Chondrocyte (in vitro differentiated cells): ENCODE results near the gene STK4. TPM values are rescaled to one million over a fixed set of nuclear protein-coding genes. Genes with fewer than 3 reads are reported as not detected.

Experiments
- DNase-seq: peaks from one replicate; pipeline ENCODE4 v3.0.0; 2021; ENCODE audit warnings: mixed read lengths, low spot score
- H3K27ac Mint-ChIP-seq: one replicate; pipeline ENCODE4 v1.8.0; 2021; ENCODE audit warnings: mild to moderate bottlenecking, moderate library complexity, mixed read lengths; ENCODE audit not compliant: unreplicated experiment
- H3K27me3 Mint-ChIP-seq: 2 replicates; pipeline ENCODE4 v1.8.0; 2021; ENCODE audit warnings: low read depth, mixed read lengths
- H3K36me3 Mint-ChIP-seq: 2 replicates; pipeline ENCODE4 v1.8.0; 2021; ENCODE audit warnings: low read depth, mixed read lengths
- H3K4me1 Mint-ChIP-seq: 2 replicates; pipeline ENCODE4 v1.8.0; 2021; ENCODE audit warnings: low read depth, mild to moderate bottlenecking, mixed read lengths
- H3K4me3 Mint-ChIP-seq: one replicate; pipeline ENCODE4 v1.8.0; 2021; ENCODE audit warnings: mild to moderate bottlenecking, moderate library complexity, mixed read lengths; ENCODE audit not compliant: unreplicated experiment
- H3K9me3 Mint-ChIP-seq: 2 replicates; pipeline ENCODE4 v1.8.0; 2021; ENCODE audit warnings: low read depth, mixed read lengths
- total RNA-seq: library from RNA; stranded (reverse); gene quantifications from 3 replicates; pipeline ENCODE4 v1.2.1, GENCODE V29; 2021
- TF ChIP-seq, protein P1 (sequence below): fragments of 200-600 bp; sonication (generic); IDR thresholded peaks from 2 replicates; pipeline ENCODE4 v1.5.0; 2021; ENCODE audit warnings: antibody characterized with exemption, mild to moderate bottlenecking, moderate library complexity

The STK4 gene
- total RNA-seq, 1 donor from 2014 or later = 23.4 TPM

DNA sequence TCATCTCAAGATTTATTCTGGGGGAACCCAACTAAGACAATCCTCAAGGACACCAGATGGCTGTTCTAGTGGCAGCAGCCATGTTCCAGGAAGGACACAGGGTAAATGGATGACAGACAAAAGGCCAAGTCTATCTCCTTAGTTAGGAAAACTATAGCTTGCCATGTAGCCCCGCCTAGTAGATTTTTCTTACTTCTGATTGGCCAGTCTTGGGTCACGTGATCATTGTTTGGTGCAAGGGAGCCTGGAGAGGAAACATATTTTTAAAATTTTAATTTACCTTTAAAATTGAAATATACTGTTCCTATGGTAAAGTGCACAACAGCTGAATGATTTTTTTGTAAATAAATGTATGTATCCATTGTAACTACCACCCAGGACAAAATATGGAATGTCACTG lies 139.0 kb downstream of the STK4 start:
- DNase-seq = no peak
- no peak overlapping the region for H3K4me3 Mint-ChIP-seq
- peak overlapping the region; percentile 76 for H3K27ac Mint-ChIP-seq
- no peaks in the 10 kb centered on the region for H3K36me3 Mint-ChIP-seq
- no peaks in the 10 kb centered on the region for H3K9me3 Mint-ChIP-seq
- TF ChIP-seq, protein P1, sequence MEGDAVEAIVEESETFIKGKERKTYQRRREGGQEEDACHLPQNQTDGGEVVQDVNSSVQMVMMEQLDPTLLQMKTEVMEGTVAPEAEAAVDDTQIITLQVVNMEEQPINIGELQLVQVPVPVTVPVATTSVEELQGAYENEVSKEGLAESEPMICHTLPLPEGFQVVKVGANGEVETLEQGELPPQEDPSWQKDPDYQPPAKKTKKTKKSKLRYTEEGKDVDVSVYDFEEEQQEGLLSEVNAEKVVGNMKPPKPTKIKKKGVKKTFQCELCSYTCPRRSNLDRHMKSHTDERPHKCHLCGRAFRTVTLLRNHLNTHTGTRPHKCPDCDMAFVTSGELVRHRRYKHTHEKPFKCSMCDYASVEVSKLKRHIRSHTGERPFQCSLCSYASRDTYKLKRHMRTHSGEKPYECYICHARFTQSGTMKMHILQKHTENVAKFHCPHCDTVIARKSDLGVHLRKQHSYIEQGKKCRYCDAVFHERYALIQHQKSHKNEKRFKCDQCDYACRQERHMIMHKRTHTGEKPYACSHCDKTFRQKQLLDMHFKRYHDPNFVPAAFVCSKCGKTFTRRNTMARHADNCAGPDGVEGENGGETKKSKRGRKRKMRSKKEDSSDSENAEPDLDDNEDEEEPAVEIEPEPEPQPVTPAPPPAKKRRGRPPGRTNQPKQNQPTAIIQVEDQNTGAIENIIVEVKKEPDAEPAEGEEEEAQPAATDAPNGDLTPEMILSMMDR = no peak
- peaks cover 17% of the 10 kb centered on the region for H3K4me1 Mint-ChIP-seq
- peaks cover 5% of the 10 kb centered on the region for H3K27me3 Mint-ChIP-seq

DNA sequence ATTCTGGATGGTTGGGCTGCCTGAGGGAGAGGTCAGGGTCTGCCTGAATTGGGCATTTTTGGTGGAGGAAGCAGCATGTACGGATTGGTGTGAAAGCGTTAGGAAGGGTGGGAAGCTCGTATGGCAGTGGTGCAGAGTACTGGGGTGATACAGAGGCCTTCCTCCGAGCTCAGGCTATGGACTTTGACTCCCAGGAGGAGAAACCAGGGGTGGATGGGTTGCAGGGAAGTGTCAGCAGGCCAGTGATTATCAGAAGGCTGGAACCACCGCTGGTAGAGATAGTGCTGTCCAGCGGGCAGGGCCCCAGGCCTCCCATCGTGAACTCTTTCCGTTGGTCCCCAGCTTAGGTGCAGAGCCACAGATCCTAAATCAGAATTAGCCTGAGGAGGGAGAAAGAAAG lies 143.3 kb downstream of the STK4 start:
- TF ChIP-seq, protein P1 = no peak
- Mint-ChIP-seq H3K9me3 (no peaks in the 10 kb centered on the region), H3K4me3 (no peak overlapping the region), H3K27ac (no peak overlapping the region), H3K4me1 (peaks cover 7% of the 10 kb centered on the region), H3K27me3 (peaks cover 9% of the 10 kb centered on the region), H3K36me3 (no peaks in the 10 kb centered on the region)
- DNase-seq = no peak

DNA sequence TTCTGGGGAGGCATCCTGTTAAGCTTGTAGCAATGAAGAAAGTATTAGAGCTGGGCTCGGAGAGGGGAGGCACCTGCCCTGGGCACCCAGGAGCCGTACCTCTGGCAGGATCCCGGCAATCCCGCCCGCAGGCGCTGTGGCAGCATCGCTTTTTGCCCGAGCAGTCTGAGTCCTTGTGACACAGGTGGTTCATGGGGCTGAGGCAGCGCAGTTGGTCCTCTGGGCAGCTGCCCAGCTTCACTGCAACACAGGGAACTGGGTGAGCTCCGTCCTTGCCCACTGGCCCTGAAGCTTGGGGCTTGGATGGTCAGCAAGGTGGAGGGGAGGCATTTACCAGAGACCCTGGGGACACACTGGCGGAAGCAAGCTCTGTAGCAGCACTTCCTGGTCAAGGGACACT lies 144.0 kb downstream of the STK4 start:
- TF ChIP-seq, protein P1 = no peak
- H3K27me3 Mint-ChIP-seq = peaks cover 16% of the 10 kb centered on the region
- no peak overlapping the region for H3K27ac Mint-ChIP-seq
- H3K9me3 Mint-ChIP-seq = no peaks in the 10 kb centered on the region
- H3K4me3 Mint-ChIP-seq = no peak overlapping the region
- H3K4me1 Mint-ChIP-seq = peaks cover under 1% of the 10 kb centered on the region
- H3K36me3 Mint-ChIP-seq = no peaks in the 10 kb centered on the region
- no peak for DNase-seq

DNA sequence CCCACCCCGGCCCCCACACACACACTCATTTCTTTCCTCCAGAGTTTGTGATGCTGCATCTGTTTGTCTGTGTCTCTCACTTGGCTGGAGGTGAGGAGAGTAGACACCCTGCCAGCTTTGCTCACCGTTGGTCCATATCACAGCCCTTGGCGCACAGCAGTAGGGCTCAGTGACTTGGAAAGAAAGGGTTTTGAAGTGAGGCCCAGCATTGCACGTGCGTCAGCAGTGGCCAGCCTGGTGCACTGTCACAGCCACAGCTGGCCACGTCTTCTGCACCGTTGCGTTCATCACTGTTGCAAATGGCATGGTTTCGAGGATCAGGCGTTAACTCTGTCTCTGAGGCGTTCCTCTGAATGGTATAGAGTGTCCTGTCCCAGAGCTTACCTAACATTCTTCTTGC lies 145.0 kb downstream of the STK4 start:
- Mint-ChIP-seq H3K36me3 (no peaks in the 10 kb centered on the region), H3K27me3 (peaks cover 16% of the 10 kb centered on the region), H3K9me3 (no peaks in the 10 kb centered on the region), H3K4me3 (no peak overlapping the region), H3K27ac (no peak overlapping the region), H3K4me1 (no peaks in the 10 kb centered on the region)
- DNase-seq = no peak
- TF ChIP-seq, protein P1 = no peak

DNA sequence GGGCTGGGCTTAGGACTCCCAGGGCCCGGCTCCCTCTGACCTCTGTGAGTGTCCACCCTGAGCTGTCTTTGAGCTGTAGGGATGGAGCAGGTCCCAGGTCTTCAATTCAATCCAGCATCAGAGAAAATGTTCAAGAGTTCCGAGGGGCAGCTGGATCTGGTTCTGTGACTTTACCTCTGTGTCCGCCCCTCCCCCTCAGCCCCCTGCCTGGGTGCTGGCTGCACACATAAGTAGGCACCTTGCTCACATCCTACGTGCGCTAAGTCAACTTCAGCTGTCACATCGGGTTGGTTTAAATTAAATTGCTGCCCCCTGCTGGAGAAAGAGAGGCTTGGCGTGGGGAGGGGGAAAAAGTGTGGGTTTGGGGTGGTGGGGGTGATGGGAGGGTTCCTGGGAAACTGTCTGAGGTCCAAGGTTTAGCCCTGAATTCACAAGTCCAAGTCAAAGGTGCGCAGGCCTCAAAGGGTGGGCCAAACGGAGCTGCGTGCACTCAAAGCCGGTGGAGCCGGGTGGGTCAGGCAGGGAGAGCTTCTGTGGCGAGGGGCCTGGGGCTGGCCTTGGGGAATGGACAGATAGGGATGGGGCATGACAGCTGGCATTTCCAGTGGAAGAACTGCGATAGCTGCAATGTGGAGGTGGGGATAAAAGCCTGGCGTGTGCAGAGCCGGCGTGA lies 145.6 kb downstream of the STK4 start:
- Mint-ChIP-seq H3K4me1 (no peaks in the 10 kb centered on the region), H3K36me3 (no peaks in the 10 kb centered on the region), H3K4me3 (no peak overlapping the region), H3K27me3 (peaks cover 19% of the 10 kb centered on the region), H3K9me3 (no peaks in the 10 kb centered on the region), H3K27ac (no peak overlapping the region)
- DNase-seq = no peak
- TF ChIP-seq, protein P1 = peak; percentile 82
